Activated CD8-positive, alpha-beta memory T cell treated with anti-CD3 and anti-CD28 coated beads for 24 hours (primary cell): ENCODE measurements around the gene DLGAP1.
"Not testable (repeated sequence)": the region's sequence is repeated elsewhere in the genome, so short reads cannot be mapped to it uniquely, and the experiment has no call there.

Experiments
- DNase-seq: peaks from one replicate; pipeline ENCODE4 v3.0.0-alpha.2; 2020

DLGAP1 gene

GRCh38 chr18:4384932-4385331 lies 70.2 kb downstream of the DLGAP1 start:
- no peak for DNase-seq

- DNase-seq: no peak
Observed at GRCh38 chr18:4374564-4374963, 80.5 kb downstream of the DLGAP1 start.

GRCh38 chr18:4369705-4370104 lies 85.4 kb downstream of the DLGAP1 start:
- DNase-seq: no peak

- no peak for DNase-seq
Observed at GRCh38 chr18:4360221-4360715, 94.8 kb downstream of the DLGAP1 start.

GRCh38 chr18:4358618-4359017 lies 96.5 kb downstream of the DLGAP1 start:
- no peak for DNase-seq

- DNase-seq: no peak
Observed at GRCh38 chr18:4357579-4357978, 97.5 kb downstream of the DLGAP1 start.

- no peak for DNase-seq
Observed at GRCh38 chr18:4356929-4357328, 98.2 kb downstream of the DLGAP1 start.

GRCh38 chr18:4353853-4354418 lies 101.2 kb downstream of the DLGAP1 start:
- DNase-seq: no peak

- DNase-seq: no peak
Observed at GRCh38 chr18:4352746-4353551, 102.2 kb downstream of the DLGAP1 start.

GRCh38 chr18:4351005-4351404 lies 104.1 kb downstream of the DLGAP1 start:
- no peak for DNase-seq

- DNase-seq: no peak
Observed at GRCh38 chr18:4335386-4335785, 119.7 kb downstream of the DLGAP1 start.

- DNase-seq: no peak
Observed at GRCh38 chr18:4333043-4333442, 122.1 kb downstream of the DLGAP1 start.

GRCh38 chr18:4319738-4320677 lies 135.1 kb downstream of the DLGAP1 start:
- no peak for DNase-seq

- DNase-seq: no peak
Observed at GRCh38 chr18:4318311-4318710, 136.8 kb downstream of the DLGAP1 start.

- not testable (repeated sequence) for DNase-seq
Observed at GRCh38 chr18:4311945-4312344, 143.2 kb downstream of the DLGAP1 start.

GRCh38 chr18:4311136-4311535 lies 144.0 kb downstream of the DLGAP1 start:
- no peak for DNase-seq

- no peak for DNase-seq
Observed at GRCh38 chr18:4309227-4309626, 145.9 kb downstream of the DLGAP1 start.

GRCh38 chr18:4308576-4308975 lies 146.5 kb downstream of the DLGAP1 start:
- DNase-seq: no peak

GRCh38 chr18:4299395-4299794 lies 155.7 kb downstream of the DLGAP1 start:
- DNase-seq: no peak

GRCh38 chr18:4293337-4293736 lies 161.8 kb downstream of the DLGAP1 start:
- DNase-seq: no peak

- DNase-seq: no peak
Observed at GRCh38 chr18:4292696-4293095, 162.4 kb downstream of the DLGAP1 start.

- not testable (repeated sequence) for DNase-seq
Observed at GRCh38 chr18:4287340-4287739, 167.8 kb downstream of the DLGAP1 start.

- no peak for DNase-seq
Observed at GRCh38 chr18:4286256-4286655, 168.9 kb downstream of the DLGAP1 start.
